Measurements from ENCODE around the gene NCLN. TPM values are rescaled to one million over a fixed set of nuclear protein-coding genes. Genes with fewer than 3 reads are reported as not detected.

NCLN gene, protein sequence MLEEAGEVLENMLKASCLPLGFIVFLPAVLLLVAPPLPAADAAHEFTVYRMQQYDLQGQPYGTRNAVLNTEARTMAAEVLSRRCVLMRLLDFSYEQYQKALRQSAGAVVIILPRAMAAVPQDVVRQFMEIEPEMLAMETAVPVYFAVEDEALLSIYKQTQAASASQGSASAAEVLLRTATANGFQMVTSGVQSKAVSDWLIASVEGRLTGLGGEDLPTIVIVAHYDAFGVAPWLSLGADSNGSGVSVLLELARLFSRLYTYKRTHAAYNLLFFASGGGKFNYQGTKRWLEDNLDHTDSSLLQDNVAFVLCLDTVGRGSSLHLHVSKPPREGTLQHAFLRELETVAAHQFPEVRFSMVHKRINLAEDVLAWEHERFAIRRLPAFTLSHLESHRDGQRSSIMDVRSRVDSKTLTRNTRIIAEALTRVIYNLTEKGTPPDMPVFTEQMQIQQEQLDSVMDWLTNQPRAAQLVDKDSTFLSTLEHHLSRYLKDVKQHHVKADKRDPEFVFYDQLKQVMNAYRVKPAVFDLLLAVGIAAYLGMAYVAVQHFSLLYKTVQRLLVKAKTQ
- 10 to 100 TPM; 18.2 to 54.4 (median 43.1) TPM for total RNA-seq

DNA sequence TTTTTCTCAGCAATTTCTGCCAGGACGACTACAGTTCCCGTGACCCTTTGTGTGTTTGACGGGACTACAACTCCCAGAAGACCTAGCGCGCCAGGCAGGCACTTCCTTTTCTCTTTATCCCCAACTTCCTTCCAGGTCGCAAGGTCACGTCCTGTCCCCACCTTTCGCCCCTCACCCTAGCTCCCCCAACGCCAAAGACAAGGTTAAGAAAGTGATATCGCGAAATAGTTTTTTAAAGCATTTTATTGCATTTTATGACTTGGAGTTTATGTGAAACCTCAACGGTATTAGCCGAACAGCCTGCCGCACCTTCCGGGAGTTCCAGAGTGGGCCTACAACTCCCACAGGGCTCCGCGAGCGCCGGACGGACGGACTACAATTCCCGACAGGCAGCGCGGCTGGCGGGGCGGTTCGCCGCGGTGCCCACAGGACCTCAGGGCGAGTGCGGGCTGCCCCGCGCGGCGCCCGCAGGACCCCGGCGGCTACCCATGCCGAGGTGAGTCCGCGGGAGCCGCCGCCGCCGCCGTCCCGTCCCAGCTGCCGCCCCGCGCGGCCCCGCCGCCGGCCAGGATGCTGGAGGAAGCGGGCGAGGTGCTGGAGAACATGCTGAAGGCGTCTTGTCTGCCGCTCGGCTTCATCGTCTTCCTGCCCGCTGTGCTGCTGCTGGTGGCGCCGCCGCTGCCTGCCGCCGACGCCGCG is at the start of gene NCLN:
TSS of gene NCLN (plus strand) at position 470 of the 699 bp plus-strand sequence. CDS start at position 571, 101 bp downstream.
- ATAC-seq, result peak; percentile 98 to 99
- Histone ChIP-seq H3K36me3 (no peaks in the 10 kb centered on the region), H3K4me3 (peak within 1 kb of the TSS; percentile 56 to 81 (median 76)), H3K27me3 (no peaks in the 10 kb centered on the region), H3K9me3 (no peaks in the 10 kb centered on the region), H3K4me1 (peaks cover 4 to 16% of the 10 kb centered on the region in 2 donors), H3K27ac (peak within 1 kb of the TSS; percentile 81 to 91 (median 88))
- DNase-seq, result peak; percentile 91 to 92
- TF ChIP-seq, protein P1, sequence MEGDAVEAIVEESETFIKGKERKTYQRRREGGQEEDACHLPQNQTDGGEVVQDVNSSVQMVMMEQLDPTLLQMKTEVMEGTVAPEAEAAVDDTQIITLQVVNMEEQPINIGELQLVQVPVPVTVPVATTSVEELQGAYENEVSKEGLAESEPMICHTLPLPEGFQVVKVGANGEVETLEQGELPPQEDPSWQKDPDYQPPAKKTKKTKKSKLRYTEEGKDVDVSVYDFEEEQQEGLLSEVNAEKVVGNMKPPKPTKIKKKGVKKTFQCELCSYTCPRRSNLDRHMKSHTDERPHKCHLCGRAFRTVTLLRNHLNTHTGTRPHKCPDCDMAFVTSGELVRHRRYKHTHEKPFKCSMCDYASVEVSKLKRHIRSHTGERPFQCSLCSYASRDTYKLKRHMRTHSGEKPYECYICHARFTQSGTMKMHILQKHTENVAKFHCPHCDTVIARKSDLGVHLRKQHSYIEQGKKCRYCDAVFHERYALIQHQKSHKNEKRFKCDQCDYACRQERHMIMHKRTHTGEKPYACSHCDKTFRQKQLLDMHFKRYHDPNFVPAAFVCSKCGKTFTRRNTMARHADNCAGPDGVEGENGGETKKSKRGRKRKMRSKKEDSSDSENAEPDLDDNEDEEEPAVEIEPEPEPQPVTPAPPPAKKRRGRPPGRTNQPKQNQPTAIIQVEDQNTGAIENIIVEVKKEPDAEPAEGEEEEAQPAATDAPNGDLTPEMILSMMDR (IDR thresholded peaks at IDR 0.05 in 4 of 5, conservative IDR thresholded peaks at IDR 0.05 in 1 of 5), result peak in 1 of 5 experiments; percentile 12
- peak; percentile 60 to 67 for TF ChIP-seq POLR2A (IDR thresholded peaks at IDR 0.05)
- in situ Hi-C loops (cut with MboI; ENCODE audit: low sequenced_read_pairs in 4 of 4) (no loop called here), intact Hi-C loops (cut with DNase I; ENCODE audit: low total_unique reads) (loop anchor here (1.0 to 10.0 kb wide), 2 partner anchors 150 to 879 kb away; partner anchors contain the start of gene ZBTB7A)

DNA sequence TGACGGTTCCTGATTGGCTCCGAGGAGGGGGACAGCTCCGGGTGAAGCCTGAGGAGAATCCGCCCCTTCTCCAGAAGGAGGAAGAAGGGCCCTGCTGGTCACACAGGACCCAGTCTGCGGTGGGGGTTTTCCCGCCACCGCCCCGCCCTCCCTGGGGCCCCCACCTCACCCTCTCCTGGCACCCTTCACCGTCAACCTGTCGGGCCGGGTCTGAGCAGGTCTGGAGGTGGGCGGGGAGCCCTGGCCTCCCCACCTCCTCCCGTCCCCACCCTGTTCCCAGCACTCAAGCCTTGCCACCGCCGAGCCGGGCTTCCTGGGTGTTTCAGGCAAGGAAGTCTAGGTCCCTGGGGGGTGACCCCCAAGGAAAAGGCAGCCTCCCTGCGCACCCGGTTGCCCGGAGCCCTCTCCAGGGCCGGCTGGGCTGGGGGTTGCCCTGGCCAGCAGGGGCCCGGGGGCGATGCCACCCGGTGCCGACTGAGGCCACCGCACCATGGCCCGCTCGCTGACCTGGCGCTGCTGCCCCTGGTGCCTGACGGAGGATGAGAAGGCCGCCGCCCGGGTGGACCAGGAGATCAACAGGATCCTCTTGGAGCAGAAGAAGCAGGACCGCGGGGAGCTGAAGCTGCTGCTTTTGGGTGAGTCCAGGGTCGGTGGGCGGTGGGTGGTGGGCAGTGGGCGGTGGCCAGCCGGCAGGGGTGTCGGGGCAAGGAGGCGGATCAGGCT is 49.6 kb upstream of the NCLN start, which contains the start of gene GNA15:
TSS of gene GNA15 (plus strand) at position 73 of the 723 bp plus-strand sequence. CDS start at position 491, 418 bp downstream.
- Histone ChIP-seq H3K4me3 (peak within 1 kb of the TSS in 1 of 4 donors; percentile 40), H3K4me1 (no peaks in the 10 kb centered on the region), H3K27ac (no peak within 1 kb of the TSS), H3K9me3 (no peaks in the 10 kb centered on the region), H3K27me3 (no peaks in the 10 kb centered on the region), H3K36me3 (no peaks in the 10 kb centered on the region)
- intact Hi-C loops (cut with DNase I; ENCODE audit: low total_unique reads), result no loop called here
- no peak for DNase-seq
- in situ Hi-C loops (cut with MboI; ENCODE audit: low sequenced_read_pairs in 4 of 4), result no loop called here
- TF ChIP-seq, protein P1 (IDR thresholded peaks at IDR 0.05 in 4 of 5, conservative IDR thresholded peaks at IDR 0.05 in 1 of 5), result no peak
- no peak for TF ChIP-seq POLR2A (IDR thresholded peaks at IDR 0.05)
- ATAC-seq, result no peak

DNA sequence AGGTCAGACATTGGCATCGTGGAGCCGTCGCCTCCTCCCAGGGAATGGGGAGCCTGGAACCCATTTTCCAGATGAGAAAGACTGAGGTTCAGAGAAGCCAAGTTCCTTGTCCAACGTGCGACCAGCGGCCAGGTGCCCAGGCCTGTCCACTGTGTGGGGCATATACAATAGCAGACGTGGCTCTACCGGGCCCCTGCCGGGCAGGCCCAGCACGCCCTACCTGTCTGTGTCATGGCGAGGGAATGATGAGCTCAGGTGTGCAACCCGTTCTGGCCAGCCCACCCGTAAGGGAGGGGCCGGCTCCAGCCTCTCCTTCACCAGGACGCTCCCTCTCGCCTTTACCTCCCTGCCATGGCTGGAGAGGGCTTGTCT is 49.1 kb upstream of the NCLN start:
- in situ Hi-C loops (cut with MboI; ENCODE audit: low sequenced_read_pairs in 4 of 4) (no loop called here), intact Hi-C loops (cut with DNase I; ENCODE audit: low total_unique reads) (no loop called here)
- Histone ChIP-seq H3K36me3 (no peaks in the 10 kb centered on the region), H3K4me3 (peak overlapping the region in 1 of 4 donors; percentile 40), H3K4me1 (no peaks in the 10 kb centered on the region), H3K9me3 (no peaks in the 10 kb centered on the region), H3K27me3 (no peaks in the 10 kb centered on the region), H3K27ac (no peak overlapping the region)
- DNase-seq (no peak), ATAC-seq (no peak)
- TF ChIP-seq POLR2A (IDR thresholded peaks at IDR 0.05), result no peak
- TF ChIP-seq, protein P1 (IDR thresholded peaks at IDR 0.05 in 4 of 5, conservative IDR thresholded peaks at IDR 0.05 in 1 of 5), result no peak

DNA sequence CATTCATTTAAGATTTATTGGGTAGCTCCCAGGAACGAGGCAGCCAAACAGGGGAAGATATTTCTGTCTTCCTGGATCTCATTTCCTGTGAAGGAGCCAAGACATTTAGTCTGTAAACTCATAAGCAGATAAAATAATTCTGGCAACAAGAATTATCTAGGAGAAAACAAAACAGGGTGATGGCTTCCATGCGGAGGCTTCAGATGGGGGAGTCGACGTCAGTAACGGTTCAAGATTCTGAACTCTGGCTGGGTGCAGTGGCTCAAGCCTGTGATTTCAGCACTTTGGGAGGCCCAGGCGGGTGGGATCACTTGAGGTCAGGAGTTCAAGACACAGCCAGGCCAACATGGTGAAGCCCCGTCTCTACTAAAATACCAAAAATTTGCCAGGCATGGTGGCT is 48.6 kb upstream of the NCLN start:
- H3K36me3 ChIP-seq, result no peaks in the 10 kb centered on the region
- TF ChIP-seq, protein P1 (IDR thresholded peaks at IDR 0.05 in 4 of 5, conservative IDR thresholded peaks at IDR 0.05 in 1 of 5), result no peak
- TF ChIP-seq POLR2A (IDR thresholded peaks at IDR 0.05), result no peak
- intact Hi-C loops (cut with DNase I; ENCODE audit: low total_unique reads), result no loop called here
- H3K4me1 ChIP-seq, result no peaks in the 10 kb centered on the region
- ATAC-seq (no peak), DNase-seq (no peak)
- no peak overlapping the region for H3K27ac ChIP-seq
- H3K27me3 ChIP-seq, result no peaks in the 10 kb centered on the region
- peak overlapping the region in 1 of 4 donors; percentile 40 for H3K4me3 ChIP-seq
- no peaks in the 10 kb centered on the region for H3K9me3 ChIP-seq
- in situ Hi-C loops (cut with MboI; ENCODE audit: low sequenced_read_pairs in 4 of 4), result no loop called here
